Type B pancreatic cell (in vitro differentiated cells): ENCODE results near the gene SLC9A8. TPM values are rescaled to one million over a fixed set of nuclear protein-coding genes. Genes with fewer than 3 reads are reported as not detected.
A peak's percentile ranks its signal among the peaks of the same experiment; 100 is the strongest.

Experiments used
- DNase-seq: peaks from one replicate; pipeline ENCODE4 v3.0.0; 2021; ENCODE audit warnings: mixed read lengths; ENCODE audit not compliant: unreplicated experiment; ENCODE audit errors: extremely low spot score
- H3K27ac Mint-ChIP-seq: 2 replicates; pipeline ENCODE4 v1.8.0; 2021; ENCODE audit warnings: mild to moderate bottlenecking, mixed read lengths
- H3K27me3 Mint-ChIP-seq: 2 replicates; pipeline ENCODE4 v1.8.0; 2021; ENCODE audit warnings: mixed read lengths
- H3K36me3 Mint-ChIP-seq: 2 replicates; pipeline ENCODE4 v1.8.0; 2021; ENCODE audit warnings: mixed read lengths
- H3K4me1 Mint-ChIP-seq: one replicate; pipeline ENCODE4 v1.8.0; 2021; ENCODE audit warnings: mixed read lengths; ENCODE audit not compliant: unreplicated experiment
- H3K4me3 Mint-ChIP-seq: 2 replicates; pipeline ENCODE4 v1.8.0; 2021; ENCODE audit warnings: mild to moderate bottlenecking, mixed read lengths
- H3K9me3 Mint-ChIP-seq: 2 replicates; pipeline ENCODE4 v1.8.0; 2021; ENCODE audit warnings: mixed read lengths
- total RNA-seq: library from RNA; stranded (reverse); gene quantifications from 2 replicates; pipeline ENCODE4 v1.2.1, GENCODE V29; 2021; ENCODE audit warnings: low replicate concordance
- TF ChIP-seq, protein P1 (sequence below): fragments of 200-600 bp; sonication (generic); conservative IDR thresholded peaks from 2 replicates; pipeline ENCODE4 v1.5.0; 2021; ENCODE audit warnings: antibody characterized with exemption, mild to moderate bottlenecking

The SLC9A8 gene
- total RNA-seq, 1 donor from 2014 or later: 8.6 TPM

DNA sequence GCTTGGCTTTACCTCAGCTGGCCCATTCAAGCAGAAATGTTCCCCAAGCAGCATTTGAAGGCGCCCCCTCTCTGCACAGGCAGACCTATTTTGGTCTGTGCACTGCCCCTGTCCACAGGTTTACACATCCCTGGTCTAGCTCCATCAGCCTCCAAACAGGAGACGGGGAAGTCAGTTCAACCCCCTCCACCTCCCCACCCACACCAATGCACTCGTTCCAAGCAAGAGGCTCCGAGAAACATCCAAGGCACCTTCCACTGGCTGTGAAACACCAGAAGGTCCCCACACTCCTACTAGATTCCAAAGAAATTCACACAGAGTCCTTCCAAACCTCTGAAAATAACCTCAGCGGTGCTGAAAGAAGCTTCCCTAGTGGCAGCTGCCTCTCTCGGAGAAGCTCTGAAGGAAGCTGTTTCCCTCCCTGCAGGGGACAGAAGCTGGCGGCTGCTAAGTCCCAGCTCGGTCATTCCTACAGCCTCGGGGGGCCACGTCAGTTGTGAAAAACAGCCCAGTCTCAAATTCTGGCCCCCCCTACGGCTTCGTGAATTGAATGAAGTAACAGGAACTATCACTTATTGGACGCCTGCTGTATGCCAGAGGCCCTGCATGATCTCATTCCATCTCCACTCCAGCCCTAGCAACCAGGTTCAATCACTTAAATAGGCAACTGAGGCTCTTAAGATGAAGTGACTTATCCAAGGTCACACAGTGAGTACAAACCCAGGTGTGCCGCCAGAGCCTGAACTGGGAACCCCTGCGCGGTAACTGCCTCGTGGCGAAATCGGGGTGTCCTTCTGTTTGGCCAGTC, 101.9 kb downstream of the SLC9A8 start:
- TF ChIP-seq, protein P1, sequence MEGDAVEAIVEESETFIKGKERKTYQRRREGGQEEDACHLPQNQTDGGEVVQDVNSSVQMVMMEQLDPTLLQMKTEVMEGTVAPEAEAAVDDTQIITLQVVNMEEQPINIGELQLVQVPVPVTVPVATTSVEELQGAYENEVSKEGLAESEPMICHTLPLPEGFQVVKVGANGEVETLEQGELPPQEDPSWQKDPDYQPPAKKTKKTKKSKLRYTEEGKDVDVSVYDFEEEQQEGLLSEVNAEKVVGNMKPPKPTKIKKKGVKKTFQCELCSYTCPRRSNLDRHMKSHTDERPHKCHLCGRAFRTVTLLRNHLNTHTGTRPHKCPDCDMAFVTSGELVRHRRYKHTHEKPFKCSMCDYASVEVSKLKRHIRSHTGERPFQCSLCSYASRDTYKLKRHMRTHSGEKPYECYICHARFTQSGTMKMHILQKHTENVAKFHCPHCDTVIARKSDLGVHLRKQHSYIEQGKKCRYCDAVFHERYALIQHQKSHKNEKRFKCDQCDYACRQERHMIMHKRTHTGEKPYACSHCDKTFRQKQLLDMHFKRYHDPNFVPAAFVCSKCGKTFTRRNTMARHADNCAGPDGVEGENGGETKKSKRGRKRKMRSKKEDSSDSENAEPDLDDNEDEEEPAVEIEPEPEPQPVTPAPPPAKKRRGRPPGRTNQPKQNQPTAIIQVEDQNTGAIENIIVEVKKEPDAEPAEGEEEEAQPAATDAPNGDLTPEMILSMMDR: no peak
- Mint-ChIP-seq H3K27ac (peak overlapping the region; percentile 93), H3K9me3 (no peaks in the 10 kb centered on the region), H3K4me3 (peak overlapping the region; percentile 90), H3K27me3 (no peaks in the 10 kb centered on the region), H3K4me1 (peaks cover 39% of the 10 kb centered on the region), H3K36me3 (no peaks in the 10 kb centered on the region)
- DNase-seq: no peak

DNA sequence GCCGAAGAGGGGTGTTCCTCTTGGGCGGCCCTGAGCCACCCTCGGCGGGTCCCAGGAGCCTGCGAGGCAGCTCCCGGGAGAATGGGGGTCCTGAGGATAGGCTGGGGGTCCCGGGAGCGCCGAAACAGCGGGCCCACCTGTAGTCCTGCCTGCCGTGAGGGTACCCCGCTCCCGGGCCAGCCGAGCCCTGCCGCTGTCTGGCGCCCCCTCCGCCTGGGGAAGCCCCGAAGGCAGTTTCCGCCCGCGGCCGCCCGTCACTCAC, 102.4 kb downstream of the SLC9A8 start:
- H3K4me1 Mint-ChIP-seq: peaks cover 33% of the 10 kb centered on the region
- TF ChIP-seq, protein P1: no peak
- H3K4me3 Mint-ChIP-seq: peak overlapping the region; percentile 99

DNA sequence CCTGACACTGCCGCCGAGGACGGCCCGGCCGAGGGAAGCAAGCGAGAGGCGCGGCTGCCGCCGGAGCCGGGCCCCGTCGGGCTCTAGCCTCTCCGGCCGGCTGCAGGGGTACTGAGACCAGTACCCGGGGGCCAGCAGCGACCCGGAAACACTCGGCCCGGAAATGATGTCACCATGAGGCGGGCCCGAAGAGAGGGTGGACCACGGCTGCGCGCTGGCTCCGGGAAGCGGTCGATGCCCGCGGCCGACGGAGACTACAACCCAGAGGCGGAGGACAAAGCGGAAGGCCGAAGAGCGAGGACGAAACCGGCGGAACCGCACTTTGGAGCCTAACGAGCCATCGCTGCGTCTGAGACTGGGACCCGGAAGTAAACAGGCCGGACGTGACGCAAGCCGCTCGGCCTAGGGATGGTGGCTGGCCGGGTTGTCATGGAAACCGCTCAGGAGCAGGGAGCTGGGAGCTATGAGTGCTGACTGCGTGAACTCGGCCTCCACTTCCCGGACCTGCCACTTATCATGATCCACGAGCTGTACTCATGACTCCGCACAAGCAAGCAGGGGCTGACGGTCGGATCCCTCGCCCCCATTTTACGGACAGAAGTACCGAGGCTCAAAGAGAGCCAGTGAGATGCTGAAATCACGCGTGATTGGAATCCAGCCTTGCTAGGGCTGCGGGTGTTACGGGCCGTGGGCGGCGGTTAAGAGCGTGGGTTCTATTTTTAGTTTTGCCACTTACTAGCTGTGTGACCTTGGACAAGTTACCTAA, 102.9 kb downstream of the SLC9A8 start, which contains the start of gene SPATA2:
TSS of gene SPATA2 (minus strand) at position 150 of the 766 bp plus-strand sequence. CDS start 7,039 bp downstream, outside the sequence.
- Mint-ChIP-seq H3K4me1 (peaks cover 28% of the 10 kb centered on the region), H3K9me3 (no peaks in the 10 kb centered on the region), H3K4me3 (peak within 1 kb of the TSS; percentile 99), H3K27me3 (no peaks in the 10 kb centered on the region), H3K27ac (peak within 1 kb of the TSS; percentile 99), H3K36me3 (no peaks in the 10 kb centered on the region)
- DNase-seq: peak; percentile 95
- TF ChIP-seq, protein P1: no peak

More for the DNA sequence above, 102.4 kb downstream of the SLC9A8 start:
- Mint-ChIP-seq H3K27me3 (no peaks in the 10 kb centered on the region), H3K9me3 (no peaks in the 10 kb centered on the region), H3K36me3 (no peaks in the 10 kb centered on the region), H3K27ac (peak overlapping the region; percentile 93)
- no peak for DNase-seq

DNA sequence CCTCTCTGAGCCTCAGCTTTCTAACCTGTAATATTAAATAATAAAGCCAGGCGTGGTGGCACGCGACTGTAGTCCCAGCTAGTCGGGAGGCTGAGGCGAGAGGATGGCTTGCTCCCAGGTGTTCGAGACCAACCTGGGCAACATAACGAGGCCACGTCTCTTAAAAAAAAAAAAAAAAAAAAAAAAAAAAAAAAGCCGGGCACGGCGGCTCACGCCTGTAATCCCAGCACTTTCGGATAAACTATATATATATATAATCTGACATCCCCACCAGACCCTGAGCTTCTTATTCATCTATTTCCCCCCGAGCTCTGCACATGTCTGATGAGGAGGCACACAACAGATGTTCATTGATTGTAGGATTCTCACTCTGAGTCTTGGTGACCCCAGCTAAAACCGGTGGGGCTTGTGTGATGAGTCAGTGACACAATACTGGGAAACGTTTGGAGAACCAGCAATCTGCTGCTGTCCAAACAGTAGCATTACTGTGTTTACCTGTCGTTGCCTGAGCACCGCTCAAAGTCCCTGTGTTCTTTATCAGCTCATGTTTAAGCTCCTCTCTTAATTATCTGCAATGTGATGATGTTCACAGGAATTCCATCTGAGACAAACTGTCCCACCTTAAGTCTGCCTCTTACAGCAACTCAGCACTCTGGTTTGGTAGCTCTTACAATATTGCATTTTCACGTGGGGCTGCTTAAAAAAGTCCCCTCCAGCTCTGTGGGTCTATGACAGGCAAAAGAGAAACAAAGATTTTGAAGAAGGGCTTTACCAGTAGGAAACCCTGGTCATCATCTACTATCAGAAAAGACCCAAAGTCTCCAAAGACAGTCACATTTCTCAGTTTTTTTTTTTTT, 103.7 kb downstream of the SLC9A8 start:
- no peaks in the 10 kb centered on the region for H3K9me3 Mint-ChIP-seq
- H3K4me1 Mint-ChIP-seq: peaks cover 26% of the 10 kb centered on the region
- H3K27ac Mint-ChIP-seq: peak overlapping the region; percentile 99
- DNase-seq: no peak
- H3K36me3 Mint-ChIP-seq: no peaks in the 10 kb centered on the region
- peak overlapping the region; percentile 99 for H3K4me3 Mint-ChIP-seq
- H3K27me3 Mint-ChIP-seq: no peaks in the 10 kb centered on the region
- TF ChIP-seq, protein P1: no peak

DNA sequence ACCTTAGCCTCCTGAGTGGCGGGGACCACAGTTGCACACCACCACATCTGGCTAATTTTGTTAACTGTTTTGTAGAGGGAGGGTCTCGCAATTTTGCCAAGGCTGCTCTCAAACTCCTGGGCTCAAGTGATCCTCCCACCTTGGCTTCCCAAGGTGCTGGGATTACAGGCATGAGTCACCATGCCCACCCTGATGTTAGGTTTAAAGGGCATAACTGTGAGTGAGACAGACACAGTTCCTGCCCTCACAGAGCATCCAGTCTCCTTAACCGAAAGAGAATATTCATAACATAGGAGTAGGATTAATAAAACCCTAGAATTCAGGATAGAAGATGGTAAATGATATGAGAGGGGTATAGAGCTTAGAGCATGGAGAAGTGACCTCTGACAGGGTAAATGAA, 105.8 kb downstream of the SLC9A8 start:
- Mint-ChIP-seq H3K27me3 (no peaks in the 10 kb centered on the region), H3K36me3 (no peaks in the 10 kb centered on the region), H3K27ac (no peak overlapping the region), H3K9me3 (no peaks in the 10 kb centered on the region), H3K4me3 (no peak overlapping the region), H3K4me1 (peaks cover 24% of the 10 kb centered on the region)
- DNase-seq: no peak
- TF ChIP-seq, protein P1: no peak
